Measurements from ENCODE around the gene KLC3. TPM values are rescaled to one million over a fixed set of nuclear protein-coding genes. Genes with fewer than 3 reads are reported as not detected.

The KLC3 gene
- total RNA-seq, 1 donor from 2014 or later, result 0.52 TPM

DNA sequence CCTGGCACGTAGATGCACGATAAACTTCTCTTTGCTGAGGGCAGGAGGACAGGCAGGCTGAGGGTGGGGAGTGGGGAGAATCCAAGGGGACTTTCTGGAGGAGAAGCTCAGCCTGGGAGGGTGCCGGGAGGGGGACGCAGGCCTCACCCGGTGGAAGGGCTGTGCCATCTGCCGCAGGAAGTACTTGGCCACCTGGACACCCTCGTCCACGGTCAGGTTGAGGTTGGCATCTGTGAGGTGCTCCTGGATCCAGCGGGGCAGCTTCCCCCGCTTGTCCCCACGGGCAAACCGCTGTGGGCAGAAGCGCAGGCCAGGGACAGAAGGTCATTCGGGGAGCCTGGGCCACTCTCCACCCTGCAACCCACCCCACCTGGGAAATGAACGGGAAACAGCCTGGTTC lies 11.5 kb downstream of the KLC3 start:
- Histone ChIP-seq H3K9me3 (ENCODE audit: control insufficient read depth in 3 of 3, low read length in 3 of 3) (no peaks in the 10 kb centered on the region), H3K9ac (ENCODE audit: low read depth in 1 of 3, low read length in 3 of 3) (no peak overlapping the region), H3K4me3 (ENCODE audit: low read length in 3 of 3) (no peak overlapping the region), H3K27me3 (ENCODE audit: control insufficient read depth in 3 of 3, insufficient read depth in 3 of 3, low read length in 3 of 3) (peaks cover 9 to 10% (median 10%) of the 10 kb centered on the region in 3 donors), H3K36me3 (ENCODE audit: control insufficient read depth in 3 of 3, insufficient read depth in 3 of 3, low read length in 3 of 3) (peaks cover 29 to 38% (median 31%) of the 10 kb centered on the region in 3 donors), H3K4me1 (ENCODE audit: control insufficient read depth in 3 of 3, insufficient read depth in 3 of 3, low read length in 3 of 3) (no peaks in the 10 kb centered on the region), H3K27ac (ENCODE audit: low read depth, low read length) (no peak overlapping the region)

- H3K27me3 ChIP-seq (ENCODE audit: control insufficient read depth in 3 of 3, insufficient read depth in 3 of 3, low read length in 3 of 3), result peaks cover 6 to 9% (median 8%) of the 10 kb centered on the region in 3 donors
- H3K4me1 ChIP-seq (ENCODE audit: control insufficient read depth in 3 of 3, insufficient read depth in 3 of 3, low read length in 3 of 3), result no peaks in the 10 kb centered on the region
- no peaks in the 10 kb centered on the region for H3K9me3 ChIP-seq (ENCODE audit: control insufficient read depth in 3 of 3, low read length in 3 of 3)
- no peak overlapping the region for H3K27ac ChIP-seq (ENCODE audit: low read depth, low read length)
- peaks cover 29 to 38% (median 31%) of the 10 kb centered on the region in 3 donors for H3K36me3 ChIP-seq (ENCODE audit: control insufficient read depth in 3 of 3, insufficient read depth in 3 of 3, low read length in 3 of 3)
- no peak overlapping the region for H3K4me3 ChIP-seq (ENCODE audit: low read length in 3 of 3)
- H3K9ac ChIP-seq (ENCODE audit: low read depth in 1 of 3, low read length in 3 of 3), result no peak overlapping the region
These were observed 11.9 kb downstream of the KLC3 start for GRCh38 chr19:45352471-45352870.

GRCh38 chr19:45352914-45353796 lies 12.6 kb downstream of the KLC3 start:
- Histone ChIP-seq H3K27me3 (ENCODE audit: control insufficient read depth in 3 of 3, insufficient read depth in 3 of 3, low read length in 3 of 3) (peaks cover 0 to 2% (median 2%) of the 10 kb centered on the region in 3 donors), H3K36me3 (ENCODE audit: control insufficient read depth in 3 of 3, insufficient read depth in 3 of 3, low read length in 3 of 3) (peaks cover 29 to 38% (median 31%) of the 10 kb centered on the region in 3 donors), H3K27ac (ENCODE audit: low read depth, low read length) (no peak overlapping the region), H3K9ac (ENCODE audit: low read depth in 1 of 3, low read length in 3 of 3) (no peak overlapping the region), H3K4me1 (ENCODE audit: control insufficient read depth in 3 of 3, insufficient read depth in 3 of 3, low read length in 3 of 3) (no peaks in the 10 kb centered on the region), H3K4me3 (ENCODE audit: low read length in 3 of 3) (no peak overlapping the region), H3K9me3 (ENCODE audit: control insufficient read depth in 3 of 3, low read length in 3 of 3) (no peaks in the 10 kb centered on the region)

GRCh38 chr19:45354241-45354842 lies 13.8 kb downstream of the KLC3 start:
- H3K9me3 ChIP-seq (ENCODE audit: control insufficient read depth in 3 of 3, low read length in 3 of 3), result no peaks in the 10 kb centered on the region
- H3K4me1 ChIP-seq (ENCODE audit: control insufficient read depth in 3 of 3, insufficient read depth in 3 of 3, low read length in 3 of 3), result no peaks in the 10 kb centered on the region
- H3K27me3 ChIP-seq (ENCODE audit: control insufficient read depth in 3 of 3, insufficient read depth in 3 of 3, low read length in 3 of 3), result no peaks in the 10 kb centered on the region
- no peak overlapping the region for H3K4me3 ChIP-seq (ENCODE audit: low read length in 3 of 3)
- peaks cover 29 to 43% (median 31%) of the 10 kb centered on the region in 3 donors for H3K36me3 ChIP-seq (ENCODE audit: control insufficient read depth in 3 of 3, insufficient read depth in 3 of 3, low read length in 3 of 3)
- no peak overlapping the region for H3K27ac ChIP-seq (ENCODE audit: low read depth, low read length)
- H3K9ac ChIP-seq (ENCODE audit: low read depth in 1 of 3, low read length in 3 of 3), result no peak overlapping the region

GRCh38 chr19:45355402-45355801 lies 14.9 kb downstream of the KLC3 start:
- Histone ChIP-seq H3K36me3 (ENCODE audit: control insufficient read depth in 3 of 3, insufficient read depth in 3 of 3, low read length in 3 of 3) (peaks cover 29 to 45% (median 31%) of the 10 kb centered on the region in 3 donors), H3K4me3 (ENCODE audit: low read length in 3 of 3) (no peak overlapping the region), H3K27ac (ENCODE audit: low read depth, low read length) (no peak overlapping the region), H3K9ac (ENCODE audit: low read depth in 1 of 3, low read length in 3 of 3) (no peak overlapping the region), H3K9me3 (ENCODE audit: control insufficient read depth in 3 of 3, low read length in 3 of 3) (no peaks in the 10 kb centered on the region), H3K27me3 (ENCODE audit: control insufficient read depth in 3 of 3, insufficient read depth in 3 of 3, low read length in 3 of 3) (no peaks in the 10 kb centered on the region), H3K4me1 (ENCODE audit: control insufficient read depth in 3 of 3, insufficient read depth in 3 of 3, low read length in 3 of 3) (no peaks in the 10 kb centered on the region)

GRCh38 chr19:45355910-45356309 lies 15.4 kb downstream of the KLC3 start:
- H3K36me3 ChIP-seq (ENCODE audit: control insufficient read depth in 3 of 3, insufficient read depth in 3 of 3, low read length in 3 of 3), result peaks cover 29 to 44% (median 31%) of the 10 kb centered on the region in 3 donors
- H3K27ac ChIP-seq (ENCODE audit: low read depth, low read length), result no peak overlapping the region
- no peak overlapping the region for H3K4me3 ChIP-seq (ENCODE audit: low read length in 3 of 3)
- H3K9me3 ChIP-seq (ENCODE audit: control insufficient read depth in 3 of 3, low read length in 3 of 3), result no peaks in the 10 kb centered on the region
- H3K27me3 ChIP-seq (ENCODE audit: control insufficient read depth in 3 of 3, insufficient read depth in 3 of 3, low read length in 3 of 3), result no peaks in the 10 kb centered on the region
- no peaks in the 10 kb centered on the region for H3K4me1 ChIP-seq (ENCODE audit: control insufficient read depth in 3 of 3, insufficient read depth in 3 of 3, low read length in 3 of 3)
- no peak overlapping the region for H3K9ac ChIP-seq (ENCODE audit: low read depth in 1 of 3, low read length in 3 of 3)

DNA sequence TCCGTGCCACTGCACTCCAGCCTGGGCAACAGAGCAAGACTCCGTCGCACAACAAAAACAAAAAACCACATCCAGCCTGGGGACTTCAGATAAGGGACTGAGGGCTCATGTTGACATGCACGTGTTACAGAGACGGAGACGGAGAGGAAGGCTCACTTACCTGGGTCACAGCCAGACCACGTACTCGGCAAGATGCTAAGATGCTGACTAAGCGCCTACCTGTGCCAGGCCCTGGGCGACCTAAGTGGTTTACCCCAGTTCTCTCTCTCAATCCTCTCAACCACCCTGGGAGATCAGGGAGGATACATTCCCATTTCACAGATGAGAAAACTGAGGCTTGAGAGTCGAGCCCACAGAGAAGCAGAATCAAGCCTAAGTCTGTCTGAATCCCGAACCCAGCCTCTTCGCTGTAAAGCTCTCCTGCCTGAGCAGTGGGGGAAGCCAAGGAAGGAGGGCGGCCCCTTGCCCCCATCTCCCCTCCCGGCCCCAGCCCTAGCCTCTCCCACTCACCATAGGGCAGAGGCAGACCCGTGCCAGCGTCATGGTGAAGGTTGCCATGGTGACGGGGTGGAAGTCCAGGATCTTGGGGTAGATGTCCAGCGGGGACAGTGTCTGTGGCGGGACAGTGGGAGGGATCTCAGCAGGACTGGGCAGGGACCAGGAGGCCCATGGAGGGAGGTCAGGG lies 16.4 kb downstream of the KLC3 start:
- Histone ChIP-seq H3K9ac (ENCODE audit: low read depth in 1 of 3, low read length in 3 of 3) (no peak overlapping the region), H3K36me3 (ENCODE audit: control insufficient read depth in 3 of 3, insufficient read depth in 3 of 3, low read length in 3 of 3) (peaks cover 31 to 42% (median 31%) of the 10 kb centered on the region in 3 donors), H3K9me3 (ENCODE audit: control insufficient read depth in 3 of 3, low read length in 3 of 3) (no peaks in the 10 kb centered on the region), H3K27me3 (ENCODE audit: control insufficient read depth in 3 of 3, insufficient read depth in 3 of 3, low read length in 3 of 3) (no peaks in the 10 kb centered on the region), H3K4me1 (ENCODE audit: control insufficient read depth in 3 of 3, insufficient read depth in 3 of 3, low read length in 3 of 3) (no peaks in the 10 kb centered on the region), H3K4me3 (ENCODE audit: low read length in 3 of 3) (no peak overlapping the region), H3K27ac (ENCODE audit: low read depth, low read length) (no peak overlapping the region)

DNA sequence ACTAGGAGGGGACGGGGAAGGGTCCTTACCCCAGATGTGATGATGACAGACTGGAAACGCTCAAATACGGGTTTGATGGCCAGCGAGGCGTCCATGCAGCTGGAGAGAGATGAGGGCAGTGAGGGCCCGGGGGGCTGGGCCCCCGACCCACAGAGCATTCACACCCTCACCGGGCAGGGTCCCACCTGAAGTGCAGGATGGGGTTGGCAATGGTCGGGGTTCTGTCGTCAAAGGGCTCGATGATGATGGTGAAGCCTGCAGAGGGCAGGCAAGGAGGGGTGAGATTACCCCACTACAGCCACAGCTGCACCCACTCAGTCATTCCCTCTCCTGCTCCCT lies 16.9 kb downstream of the KLC3 start:
- Histone ChIP-seq H3K9ac (ENCODE audit: low read depth in 1 of 3, low read length in 3 of 3) (no peak overlapping the region), H3K27ac (ENCODE audit: low read depth, low read length) (no peak overlapping the region), H3K9me3 (ENCODE audit: control insufficient read depth in 3 of 3, low read length in 3 of 3) (no peaks in the 10 kb centered on the region), H3K4me3 (ENCODE audit: low read length in 3 of 3) (no peak overlapping the region), H3K4me1 (ENCODE audit: control insufficient read depth in 3 of 3, insufficient read depth in 3 of 3, low read length in 3 of 3) (no peaks in the 10 kb centered on the region), H3K27me3 (ENCODE audit: control insufficient read depth in 3 of 3, insufficient read depth in 3 of 3, low read length in 3 of 3) (no peaks in the 10 kb centered on the region), H3K36me3 (ENCODE audit: control insufficient read depth in 3 of 3, insufficient read depth in 3 of 3, low read length in 3 of 3) (peaks cover 30 to 41% (median 34%) of the 10 kb centered on the region in 3 donors)

DNA sequence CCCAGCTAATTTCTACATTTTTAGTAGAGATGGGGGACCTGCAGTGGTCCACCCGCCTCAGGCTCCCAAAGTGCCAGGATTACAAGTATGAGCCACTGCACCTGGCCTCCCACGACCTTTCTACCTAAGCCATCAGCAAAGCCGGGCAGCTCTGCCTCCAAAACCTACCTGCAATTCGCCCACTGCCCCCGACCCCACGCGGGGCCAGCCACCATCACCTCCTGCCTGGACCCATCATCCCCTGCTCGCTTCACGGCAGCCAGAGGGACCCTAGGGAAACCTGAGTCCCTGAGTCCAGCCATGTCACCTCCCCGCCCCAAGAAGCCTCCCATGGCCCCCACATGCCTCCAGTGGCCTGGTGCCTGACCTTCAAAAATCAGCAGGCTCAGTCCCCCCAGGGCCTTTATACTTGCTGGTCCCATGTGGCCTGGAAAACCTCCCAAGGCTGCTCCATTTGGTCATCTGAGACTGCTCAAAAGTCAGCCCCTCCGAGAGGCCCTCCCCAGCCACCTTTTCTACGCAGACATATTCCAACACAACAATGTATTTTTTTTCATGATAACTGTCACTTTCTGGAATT lies 17.8 kb downstream of the KLC3 start:
- no peak overlapping the region for H3K27ac ChIP-seq (ENCODE audit: low read depth, low read length)
- peaks cover 31 to 39% (median 35%) of the 10 kb centered on the region in 3 donors for H3K36me3 ChIP-seq (ENCODE audit: control insufficient read depth in 3 of 3, insufficient read depth in 3 of 3, low read length in 3 of 3)
- H3K4me3 ChIP-seq (ENCODE audit: low read length in 3 of 3), result no peak overlapping the region
- H3K9me3 ChIP-seq (ENCODE audit: control insufficient read depth in 3 of 3, low read length in 3 of 3), result no peaks in the 10 kb centered on the region
- H3K4me1 ChIP-seq (ENCODE audit: control insufficient read depth in 3 of 3, insufficient read depth in 3 of 3, low read length in 3 of 3), result no peaks in the 10 kb centered on the region
- no peak overlapping the region for H3K9ac ChIP-seq (ENCODE audit: low read depth in 1 of 3, low read length in 3 of 3)
- no peaks in the 10 kb centered on the region for H3K27me3 ChIP-seq (ENCODE audit: control insufficient read depth in 3 of 3, insufficient read depth in 3 of 3, low read length in 3 of 3)

Measured in skeletal muscle tissue (tissue), 4 donors.